AG04450 (cell line): Measurements from ENCODE around the gene NDST4. TPM values are rescaled to one million over a fixed set of nuclear protein-coding genes. Genes with fewer than 3 reads are reported as not detected.
A peak's percentile ranks its signal among the peaks of the same experiment; 100 is the strongest.

Experiments used
- CTCF ChIA-PET: fragments of 300-600, 350-600 bp; formaldehyde crosslinking; extraction: SDS; loops from one replicate; lab custom pipeline; 2022; ENCODE audit warnings: antibody characterized with exemption, inconsistent platforms; lab: Charles Lee
- POLR2A ChIA-PET: fragments of 350-600 bp; formaldehyde crosslinking; extraction: SDS; loops from one replicate; lab custom pipeline; 2021; ENCODE audit warnings: antibody characterized with exemption, inconsistent platforms; lab: Yijun Ruan, JAX
- DNase-seq: peaks from one replicate; pipeline ENCODE4 v3.0.0-alpha.2; 2011; ENCODE audit warnings: low read depth, low spot score
- H3K27ac ChIP-seq: one replicate; pipeline ENCODE4 v1.5.1; 2012; ENCODE audit warnings: low read depth, low read length, control low read depth
- H3K27me3 ChIP-seq: one replicate; pipeline ENCODE4 v1.6.0; 2012; ENCODE audit warnings: low read length; ENCODE audit not compliant: control insufficient read depth, insufficient read depth
- H3K4me3 ChIP-seq: 2 replicates; pipeline ENCODE4 v1.5.1; 2011; ENCODE audit warnings: mild to moderate bottlenecking, low read depth, low read length, control low read depth
- H3K9me3 ChIP-seq: 2 replicates; pipeline ENCODE4 v1.5.1; 2012; ENCODE audit warnings: low read length; ENCODE audit not compliant: control insufficient read depth, insufficient read depth
- polyA plus RNA-seq: library from polyadenylated mRNA; depleted of rRNA; stranded (reverse); fragments of >200 nt; gene quantifications from 2 replicates; pipeline ENCODE4 v1.2.3, GENCODE V29; 2011
- TF ChIP-seq, protein P1 (sequence below): IDR thresholded peaks from 2 replicates; pipeline ENCODE4 v1.5.1; 2011; ENCODE audit warnings: low read depth, low read length, control low read depth, inconsistent platforms

Gene NDST4
- polyA plus RNA-seq, 1 experiment: not detected

DNA sequence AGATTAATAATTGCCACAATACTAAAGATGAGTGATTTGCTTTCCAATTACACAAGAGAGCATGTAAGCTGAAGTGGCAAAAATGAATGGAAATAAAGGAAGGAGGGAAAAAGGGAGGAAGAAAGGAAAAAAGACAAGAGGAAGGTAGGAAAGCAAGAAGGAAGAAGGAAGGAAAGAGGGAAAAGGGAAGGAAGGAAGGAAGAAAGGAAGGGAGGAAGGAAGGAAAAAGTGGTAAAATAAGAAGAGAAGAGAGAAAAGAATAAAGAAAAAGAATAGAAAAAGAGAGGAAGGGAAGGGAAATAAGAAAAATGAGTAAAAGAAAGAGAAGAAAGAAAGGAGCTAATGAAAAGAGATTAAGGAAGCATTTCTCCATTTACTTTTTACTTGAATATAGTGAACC, 4.6 kb downstream of the NDST4 start:
- ChIA-PET POLR2A (no interaction called here), CTCF (no interaction called here)
- Histone ChIP-seq H3K27ac (no peak overlapping the region), H3K9me3 (no peaks in the 10 kb centered on the region), H3K4me3 (no peak overlapping the region), H3K27me3 (no peaks in the 10 kb centered on the region)
- TF ChIP-seq, protein P1, sequence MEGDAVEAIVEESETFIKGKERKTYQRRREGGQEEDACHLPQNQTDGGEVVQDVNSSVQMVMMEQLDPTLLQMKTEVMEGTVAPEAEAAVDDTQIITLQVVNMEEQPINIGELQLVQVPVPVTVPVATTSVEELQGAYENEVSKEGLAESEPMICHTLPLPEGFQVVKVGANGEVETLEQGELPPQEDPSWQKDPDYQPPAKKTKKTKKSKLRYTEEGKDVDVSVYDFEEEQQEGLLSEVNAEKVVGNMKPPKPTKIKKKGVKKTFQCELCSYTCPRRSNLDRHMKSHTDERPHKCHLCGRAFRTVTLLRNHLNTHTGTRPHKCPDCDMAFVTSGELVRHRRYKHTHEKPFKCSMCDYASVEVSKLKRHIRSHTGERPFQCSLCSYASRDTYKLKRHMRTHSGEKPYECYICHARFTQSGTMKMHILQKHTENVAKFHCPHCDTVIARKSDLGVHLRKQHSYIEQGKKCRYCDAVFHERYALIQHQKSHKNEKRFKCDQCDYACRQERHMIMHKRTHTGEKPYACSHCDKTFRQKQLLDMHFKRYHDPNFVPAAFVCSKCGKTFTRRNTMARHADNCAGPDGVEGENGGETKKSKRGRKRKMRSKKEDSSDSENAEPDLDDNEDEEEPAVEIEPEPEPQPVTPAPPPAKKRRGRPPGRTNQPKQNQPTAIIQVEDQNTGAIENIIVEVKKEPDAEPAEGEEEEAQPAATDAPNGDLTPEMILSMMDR: no peak
- DNase-seq: no peak

DNA sequence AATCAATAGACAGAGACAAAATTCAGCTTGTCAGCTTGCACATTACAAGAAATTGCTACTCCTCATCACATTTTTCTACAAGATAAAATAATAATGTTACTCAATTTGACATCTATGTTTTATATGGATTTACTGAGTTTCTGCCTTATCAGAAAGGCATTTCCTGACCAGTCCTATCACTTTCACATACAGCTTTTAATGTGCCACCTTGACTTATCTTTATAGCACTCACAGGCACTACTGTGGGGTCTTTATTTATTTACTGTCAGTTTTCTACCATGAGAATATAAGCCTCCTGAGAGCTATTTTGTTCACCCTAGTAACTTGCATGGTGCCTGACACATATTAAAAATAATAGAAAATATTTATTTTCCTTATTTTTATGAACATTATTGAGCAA, 6.0 kb downstream of the NDST4 start:
- Histone ChIP-seq H3K4me3 (no peak overlapping the region), H3K27me3 (no peaks in the 10 kb centered on the region), H3K27ac (no peak overlapping the region), H3K9me3 (no peaks in the 10 kb centered on the region)
- POLR2A ChIA-PET: no interaction called here
- TF ChIP-seq, protein P1: no peak
- DNase-seq: no peak
- CTCF ChIA-PET: no interaction called here

DNA sequence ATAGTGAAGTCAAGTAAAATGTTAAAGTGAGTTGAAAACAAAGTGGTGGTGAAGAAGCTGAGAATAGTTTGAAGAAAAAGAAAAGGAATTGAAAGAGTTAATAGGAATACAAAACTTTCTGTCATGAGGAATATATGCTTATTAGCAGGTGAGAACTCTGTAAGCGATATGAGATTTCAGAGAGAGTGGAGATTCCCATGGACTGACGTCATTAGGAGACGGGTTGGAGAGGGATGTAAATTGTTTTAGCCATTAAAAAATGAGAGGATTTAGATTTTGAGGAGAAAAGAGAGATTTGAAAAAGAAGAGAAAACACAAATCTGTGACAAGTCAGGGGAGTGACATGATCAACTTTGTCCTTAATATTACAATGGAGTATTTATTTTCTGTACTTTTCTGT, 11.7 kb downstream of the NDST4 start:
- no peak for DNase-seq
- H3K27ac ChIP-seq: no peak overlapping the region
- no peak overlapping the region for H3K4me3 ChIP-seq
- ChIA-PET CTCF (no interaction called here), POLR2A (no interaction called here)
- H3K9me3 ChIP-seq: no peaks in the 10 kb centered on the region
- TF ChIP-seq, protein P1: no peak
- no peaks in the 10 kb centered on the region for H3K27me3 ChIP-seq

DNA sequence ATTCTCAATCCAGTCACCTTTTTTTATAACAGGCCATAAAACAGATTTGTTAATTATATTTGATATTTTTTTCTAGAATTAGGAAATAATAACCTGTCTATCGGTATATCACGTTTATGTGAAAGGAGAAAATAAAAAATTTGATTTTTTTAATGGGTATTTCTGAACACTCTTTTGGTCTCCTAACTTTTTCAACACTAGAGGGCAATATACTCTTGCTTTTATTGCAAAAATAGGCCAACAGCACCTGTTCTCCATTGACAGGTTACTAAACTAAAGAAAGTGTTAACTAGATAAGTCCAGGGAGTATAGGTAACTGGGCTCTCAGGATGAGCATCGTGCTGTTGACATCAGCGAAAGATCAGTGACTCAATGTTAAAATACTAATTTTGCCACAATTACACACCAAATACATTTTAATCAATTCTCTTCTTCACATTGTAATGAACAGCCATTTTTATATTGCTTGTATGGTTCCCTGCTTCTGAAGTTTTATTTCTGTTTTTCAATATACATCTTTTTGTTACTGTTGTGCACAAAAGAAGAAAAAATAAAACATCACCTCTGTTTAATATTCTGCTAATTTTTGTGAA, 22.8 kb downstream of the NDST4 start:
- H3K9me3 ChIP-seq: no peaks in the 10 kb centered on the region
- CTCF ChIA-PET: no interaction called here
- POLR2A ChIA-PET: no interaction called here
- no peak for DNase-seq
- no peaks in the 10 kb centered on the region for H3K27me3 ChIP-seq
- TF ChIP-seq, protein P1: peak; percentile 70
- no peak overlapping the region for H3K4me3 ChIP-seq
- no peak overlapping the region for H3K27ac ChIP-seq

DNA sequence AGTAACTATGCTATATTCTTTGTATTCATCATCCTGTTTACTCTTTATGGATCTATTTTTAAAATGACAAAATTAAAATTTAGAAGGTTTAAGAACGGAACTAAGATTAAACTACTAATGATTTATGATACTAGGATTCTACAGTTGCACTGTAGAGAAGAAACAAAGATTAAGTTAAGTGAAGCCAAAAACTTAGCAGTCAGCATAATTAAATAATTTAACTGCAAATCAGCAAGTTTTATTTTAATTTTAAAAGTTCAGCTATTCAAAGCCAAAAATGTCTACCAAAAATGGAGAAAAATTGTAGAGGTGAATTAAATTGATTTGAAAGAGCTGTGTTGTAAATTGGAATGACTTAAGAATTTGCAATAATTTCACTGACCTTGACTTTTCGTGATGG, 30.8 kb downstream of the NDST4 start:
- DNase-seq: no peak
- TF ChIP-seq, protein P1: no peak
- no peak overlapping the region for H3K27ac ChIP-seq
- ChIA-PET POLR2A (no interaction called here), CTCF (no interaction called here)
- no peaks in the 10 kb centered on the region for H3K9me3 ChIP-seq
- no peak overlapping the region for H3K4me3 ChIP-seq
- no peaks in the 10 kb centered on the region for H3K27me3 ChIP-seq
